Measurements from ENCODE around the gene C22orf23.
"Not testable (repeated sequence)": the region's sequence is repeated elsewhere in the genome, so short reads cannot be mapped to it uniquely, and the experiment has no call there.

C22orf23 gene

DNA sequence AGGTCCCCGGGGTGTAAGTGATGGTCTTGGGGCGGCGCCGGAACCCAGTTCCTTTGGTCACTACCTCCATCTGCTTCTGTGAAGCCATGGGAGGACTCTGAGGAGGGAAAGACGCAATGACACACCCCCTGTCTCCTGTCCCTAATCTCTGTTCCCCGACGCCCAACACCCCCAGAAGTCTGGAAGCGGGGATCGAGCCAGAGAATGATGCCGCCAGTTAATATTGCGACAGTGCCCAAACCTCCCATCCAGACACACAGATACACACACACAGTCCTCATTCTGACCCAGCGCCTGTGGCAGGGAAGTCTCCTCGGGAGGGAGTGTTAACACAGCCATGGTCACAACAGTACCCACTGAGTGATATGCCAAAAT lies 352 bp downstream of the C22orf23 start:
- Mint-ChIP-seq H3K9me3 (no peaks in the 10 kb centered on the region), H3K4me1 (peaks cover 29% of the 10 kb centered on the region), H3K4me3 (peak overlapping the region; percentile 96), H3K27ac (no peak overlapping the region), H3K36me3 (peaks cover 16% of the 10 kb centered on the region), H3K27me3 (peaks cover 31% of the 10 kb centered on the region)
- CTCF ChIA-PET: interaction anchor here (0.6 to 2.6 kb wide), 5 partner anchors 13 to 1544 kb away, joined by 3 to 7 read pairs (median 6); no protein-coding TSS in a partner anchor
- no peak for DNase-seq

- H3K9me3 Mint-ChIP-seq, H3K27ac Mint-ChIP-seq, DNase-seq: not testable (repeated sequence)
- CTCF ChIA-PET: interaction anchor here (2.6 kb wide), 1 partner anchor 135 kb away, joined by 6 read pairs; no protein-coding TSS in a partner anchor
- Mint-ChIP-seq H3K4me3 (peak overlapping the region; percentile 96), H3K36me3 (peaks cover 13% of the 10 kb centered on the region), H3K27me3 (peaks cover 31% of the 10 kb centered on the region), H3K4me1 (peaks cover 29% of the 10 kb centered on the region)
Observed at GRCh38 chr22:37952629-37953028, 772 bp downstream of the C22orf23 start.

GRCh38 chr22:37951305-37951704 lies 2.1 kb downstream of the C22orf23 start:
- DNase-seq: no peak
- Mint-ChIP-seq H3K4me3 (no peak overlapping the region), H3K27me3 (peaks cover 31% of the 10 kb centered on the region), H3K27ac (no peak overlapping the region), H3K9me3 (no peaks in the 10 kb centered on the region), H3K4me1 (peaks cover 27% of the 10 kb centered on the region), H3K36me3 (peaks cover 2% of the 10 kb centered on the region)
- CTCF ChIA-PET: no interaction called here

- not testable (repeated sequence) for H3K4me1 Mint-ChIP-seq, H3K27ac Mint-ChIP-seq, H3K36me3 Mint-ChIP-seq, H3K9me3 Mint-ChIP-seq, DNase-seq, H3K4me3 Mint-ChIP-seq
- CTCF ChIA-PET: interaction anchor here (1.3 kb wide), 1 partner anchor 9 kb away, joined by 3 read pairs; no protein-coding TSS in a partner anchor
- H3K27me3 Mint-ChIP-seq: peaks cover 18% of the 10 kb centered on the region
Observed at GRCh38 chr22:37947142-37947795, 6.1 kb downstream of the C22orf23 start.

DNA sequence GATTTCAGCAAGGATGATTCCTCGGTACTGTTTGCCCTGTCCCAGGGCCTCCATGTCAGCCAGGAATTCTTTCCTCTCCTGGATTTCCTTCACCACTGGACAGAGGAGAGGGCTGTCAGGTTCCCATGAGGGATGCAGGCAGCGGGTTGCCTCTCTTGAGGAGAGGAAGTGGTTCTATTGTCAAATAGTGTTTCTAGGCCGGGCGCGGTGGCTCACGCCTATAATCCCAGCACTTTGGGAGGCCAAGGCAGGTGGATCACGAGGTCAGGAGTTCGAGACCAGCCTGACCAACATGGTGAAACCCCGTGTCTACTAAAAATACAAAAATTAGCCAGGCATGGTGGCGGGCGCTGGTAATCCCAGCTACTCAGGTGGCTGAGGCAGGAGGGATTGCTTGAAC lies 9.0 kb downstream of the C22orf23 start:
- peaks cover 11% of the 10 kb centered on the region for H3K36me3 Mint-ChIP-seq
- not testable (repeated sequence) for H3K9me3 Mint-ChIP-seq, H3K27ac Mint-ChIP-seq, H3K4me3 Mint-ChIP-seq, H3K4me1 Mint-ChIP-seq, H3K27me3 Mint-ChIP-seq, DNase-seq
- CTCF ChIA-PET: interaction anchor here (0.7 to 1.1 kb wide), 2 partner anchors 20 to 48 kb away, joined by 3 read pairs; no protein-coding TSS in a partner anchor

DNA sequence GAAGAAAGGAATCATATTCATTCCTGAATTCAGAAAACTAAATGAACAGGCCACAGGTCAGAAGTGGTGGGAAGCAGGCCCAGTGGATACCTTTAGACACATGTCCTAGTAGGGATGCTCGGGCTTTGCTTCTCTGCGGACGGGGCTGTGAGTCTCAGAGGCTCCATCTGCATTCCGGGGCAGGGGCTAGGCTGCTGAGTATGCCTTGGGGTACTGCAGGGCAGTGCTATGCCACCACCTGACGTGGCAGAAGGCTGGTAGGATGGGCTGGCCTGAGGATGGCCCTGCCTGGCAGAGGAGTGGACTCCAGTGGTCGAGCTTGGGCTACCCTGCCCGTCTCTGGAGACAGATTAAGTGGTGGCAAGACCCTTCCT lies 9.6 kb downstream of the C22orf23 start:
- CTCF ChIA-PET: interaction anchor here (0.7 to 1.1 kb wide), 4 partner anchors 10 to 48 kb away, joined by 3 read pairs; no protein-coding TSS in a partner anchor
- H3K4me3 Mint-ChIP-seq: no peak overlapping the region

GRCh38 chr22:37943136-37943824 lies 10.1 kb downstream of the C22orf23 start:
- CTCF ChIA-PET: interaction anchor here (0.9 to 1.1 kb wide), 3 partner anchors 9 to 47 kb away, joined by 3 read pairs; no protein-coding TSS in a partner anchor
- H3K27me3 Mint-ChIP-seq: no peaks in the 10 kb centered on the region
- H3K4me1 Mint-ChIP-seq: no peaks in the 10 kb centered on the region
- H3K27ac Mint-ChIP-seq: no peak overlapping the region
- no peak overlapping the region for H3K4me3 Mint-ChIP-seq
- no peaks in the 10 kb centered on the region for H3K9me3 Mint-ChIP-seq
- H3K36me3 Mint-ChIP-seq: peaks cover 11% of the 10 kb centered on the region
- no peak for DNase-seq

More for the DNA sequence above, 9.6 kb downstream of the C22orf23 start:
- Mint-ChIP-seq H3K4me1 (no peaks in the 10 kb centered on the region), H3K27me3 (no peaks in the 10 kb centered on the region), H3K9me3 (no peaks in the 10 kb centered on the region), H3K36me3 (peaks cover 11% of the 10 kb centered on the region), H3K27ac (no peak overlapping the region)
- no peak for DNase-seq

DNA sequence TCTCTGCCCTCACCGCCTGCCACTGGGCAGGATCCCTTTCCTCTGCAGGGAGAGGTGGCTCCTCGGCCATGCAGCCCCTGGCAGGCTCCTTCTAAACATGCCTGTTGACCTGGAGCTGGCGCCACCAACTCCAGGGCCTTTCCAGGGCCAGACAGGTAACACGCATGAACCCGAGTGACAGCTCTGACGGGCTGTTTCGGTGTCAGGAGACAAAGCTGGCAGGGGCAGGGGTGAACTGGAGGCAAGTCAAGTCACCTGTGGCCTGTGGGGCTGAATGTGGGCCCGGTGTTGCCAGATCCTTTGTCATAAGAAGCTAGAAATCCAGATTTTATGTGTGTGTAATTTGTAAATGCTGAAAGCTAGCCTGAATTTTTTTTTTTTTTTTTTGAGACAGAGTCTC lies 11.3 kb downstream of the C22orf23 start:
- H3K4me3 Mint-ChIP-seq: no peak overlapping the region
- H3K27me3 Mint-ChIP-seq: no peaks in the 10 kb centered on the region
- H3K9me3 Mint-ChIP-seq: no peaks in the 10 kb centered on the region
- CTCF ChIA-PET: no interaction called here
- no peak overlapping the region for H3K27ac Mint-ChIP-seq
- peaks cover 15% of the 10 kb centered on the region for H3K36me3 Mint-ChIP-seq
- no peaks in the 10 kb centered on the region for H3K4me1 Mint-ChIP-seq
- no peak for DNase-seq

DNA sequence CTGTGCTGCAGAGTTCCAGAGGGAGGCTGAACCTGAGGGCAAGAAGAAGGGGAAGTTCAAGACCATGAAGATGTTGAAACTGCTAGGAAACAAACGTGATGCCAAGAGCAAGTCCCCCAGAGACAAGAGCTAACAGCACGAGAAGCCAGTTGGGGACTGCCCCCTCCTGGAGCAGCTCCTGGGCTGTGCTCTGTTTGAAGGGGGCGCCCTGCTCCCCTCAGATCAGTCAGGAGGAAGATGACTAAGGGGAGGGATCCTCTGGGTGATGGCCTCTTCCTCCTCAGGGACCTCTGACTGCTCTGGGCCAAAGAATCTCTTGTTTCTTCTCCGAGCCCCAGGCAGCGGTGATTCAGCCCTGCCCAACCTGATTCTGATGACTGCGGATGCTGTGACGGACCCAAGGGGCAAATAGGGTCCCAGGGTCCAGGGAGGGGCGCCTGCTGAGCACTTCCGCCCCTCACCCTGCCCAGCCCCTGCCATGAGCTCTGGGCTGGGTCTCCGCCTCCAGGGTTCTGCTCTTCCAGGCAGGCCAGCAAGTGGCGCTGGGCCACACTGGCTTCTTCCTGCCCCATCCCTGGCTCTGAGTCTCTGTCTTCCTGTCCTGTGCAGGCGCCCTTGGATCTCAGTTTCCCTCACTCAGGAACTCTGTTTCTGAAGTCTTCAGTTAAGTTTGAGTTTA lies 12.6 kb downstream of the C22orf23 start:
- CTCF ChIA-PET: no interaction called here
- Mint-ChIP-seq H3K36me3 (peaks cover 17% of the 10 kb centered on the region), H3K9me3 (no peaks in the 10 kb centered on the region), H3K27me3 (no peaks in the 10 kb centered on the region), H3K4me1 (no peaks in the 10 kb centered on the region), H3K4me3 (no peak overlapping the region), H3K27ac (peak overlapping the region; percentile 80)
- DNase-seq: no peak

- CTCF ChIA-PET: interaction anchor here (0.7 to 4.3 kb wide), 16 partner anchors 10 to 119 kb away, joined by 3 to 33 read pairs (median 4); partner anchors contain the start of genes C22orf23 and POLR2F
- Mint-ChIP-seq H3K36me3 (peaks cover 12% of the 10 kb centered on the region), H3K27me3 (no peaks in the 10 kb centered on the region), H3K4me3 (no peak overlapping the region), H3K27ac (peak overlapping the region; percentile 11), H3K9me3 (no peaks in the 10 kb centered on the region), H3K4me1 (peaks cover 17% of the 10 kb centered on the region)
- DNase-seq: peak; percentile 92
Observed at GRCh38 chr22:37933711-37934376, 19.6 kb downstream of the C22orf23 start.

GRCh38 chr22:37932821-37933578 lies 20.4 kb downstream of the C22orf23 start:
- Mint-ChIP-seq H3K36me3 (peaks cover 12% of the 10 kb centered on the region), H3K27me3 (no peaks in the 10 kb centered on the region), H3K4me3 (no peak overlapping the region), H3K4me1 (peaks cover 17% of the 10 kb centered on the region), H3K9me3 (no peaks in the 10 kb centered on the region), H3K27ac (no peak overlapping the region)
- CTCF ChIA-PET: interaction anchor here (0.6 to 4.3 kb wide), 8 partner anchors 11 to 119 kb away, joined by 3 to 33 read pairs (median 6); partner anchors contain the start of gene MICALL1
- no peak for DNase-seq

DNA sequence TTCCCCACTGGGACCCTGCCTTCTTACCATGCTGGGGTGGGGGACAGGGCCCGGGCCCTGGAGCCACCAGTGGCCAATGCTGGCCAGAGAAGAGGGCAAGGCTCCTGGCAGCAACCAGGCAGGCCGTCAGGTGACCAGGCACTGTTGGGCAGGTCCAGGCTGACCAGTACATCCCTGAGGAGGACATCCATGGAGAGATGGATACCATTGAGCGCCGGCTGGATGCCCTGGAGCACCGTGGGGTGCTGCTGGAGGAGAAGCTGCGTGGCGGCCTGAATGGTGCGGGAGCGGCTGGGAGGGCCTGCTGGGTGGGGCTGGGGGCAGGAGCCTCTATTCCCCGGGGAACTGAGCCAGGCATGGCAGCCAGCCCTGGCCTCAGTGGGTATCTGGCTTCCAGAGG lies 21.0 kb downstream of the C22orf23 start:
- Mint-ChIP-seq H3K4me3 (no peak overlapping the region), H3K27ac (no peak overlapping the region), H3K9me3 (no peaks in the 10 kb centered on the region), H3K27me3 (no peaks in the 10 kb centered on the region), H3K36me3 (peaks cover 9% of the 10 kb centered on the region), H3K4me1 (peaks cover 17% of the 10 kb centered on the region)
- DNase-seq: no peak
- CTCF ChIA-PET: interaction anchor here (0.7 to 4.3 kb wide), 5 partner anchors 27 to 114 kb away, joined by 3 to 33 read pairs (median 18); partner anchors contain the start of gene MICALL1

DNA sequence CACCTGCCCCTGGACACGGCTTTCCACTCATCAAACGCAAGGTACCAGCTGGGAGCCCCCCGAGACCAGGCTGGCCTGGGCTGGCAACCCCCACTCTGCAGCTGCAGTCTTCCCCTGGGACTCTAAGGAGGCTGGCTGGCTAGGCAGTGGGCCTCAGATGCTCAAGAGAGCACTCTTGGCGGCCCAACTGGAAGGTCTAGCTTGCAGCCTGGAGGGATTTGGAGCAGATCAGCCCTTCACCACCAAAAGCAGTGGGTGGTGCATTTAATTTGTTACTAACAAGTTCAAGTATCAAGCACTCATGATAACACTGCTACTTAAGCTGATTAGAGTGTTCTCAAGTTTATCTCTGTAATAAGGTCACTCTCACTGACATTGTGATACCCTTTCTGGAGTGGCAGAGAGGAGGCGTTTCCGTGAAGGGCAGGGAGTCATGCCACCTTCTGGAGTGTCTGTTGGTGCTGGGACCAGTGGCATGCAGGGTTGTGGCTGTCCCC lies 21.5 kb downstream of the C22orf23 start:
- peaks cover 8% of the 10 kb centered on the region for H3K36me3 Mint-ChIP-seq
- no peak overlapping the region for H3K4me3 Mint-ChIP-seq
- peaks cover 17% of the 10 kb centered on the region for H3K4me1 Mint-ChIP-seq
- no peaks in the 10 kb centered on the region for H3K9me3 Mint-ChIP-seq
- H3K27ac Mint-ChIP-seq: no peak overlapping the region
- DNase-seq: no peak
- no peaks in the 10 kb centered on the region for H3K27me3 Mint-ChIP-seq
- CTCF ChIA-PET: interaction anchor here (1.1 to 4.3 kb wide), 6 partner anchors 26 to 324 kb away, joined by 3 to 33 read pairs (median 12); partner anchors contain the start of gene MICALL1
